Spleen (tissue), 7 donors: ENCODE measurements around the gene PRAMEF6.
"Not testable (repeated sequence)": the region's sequence is repeated elsewhere in the genome, so short reads cannot be mapped to it uniquely, and the experiment has no call there.

Experiments
- POLR2AphosphoS5 ChIP-seq, 3 donors: sonication (generic); formaldehyde crosslinking; IDR thresholded peaks; one replicate each; pipeline ENCODE4 v1.5.1; 2017; ENCODE audit warnings: antibody characterized with exemption in 3 of 3
- TF ChIP-seq, protein P1 (sequence below), 11 experiments: fragments of 200-600 bp in 7 of 11; fragments of 450-650 bp in 4 of 11; sonication (generic) in 4 of 11; IDR thresholded peaks in 8 of 11; conservative IDR thresholded peaks in 3 of 11; 1 replicate in 7 of 11; 2 replicates in 4 of 11; pipeline versions ENCODE4 v1.4.0 to v1.8.0; 2016 to 2021; ENCODE audit warnings: antibody characterized with exemption in 11 of 11, inconsistent platforms in 4 of 11, mild to moderate bottlenecking in 1 of 11
- donor health status: DM: no; HTN: no; CAD: no; lungs with moderate emphysema.
- donor health status: DM: no; HTN: no; CAD: no.
- donor health status: DM: no; HTN: no; CAD: no.

DNA sequence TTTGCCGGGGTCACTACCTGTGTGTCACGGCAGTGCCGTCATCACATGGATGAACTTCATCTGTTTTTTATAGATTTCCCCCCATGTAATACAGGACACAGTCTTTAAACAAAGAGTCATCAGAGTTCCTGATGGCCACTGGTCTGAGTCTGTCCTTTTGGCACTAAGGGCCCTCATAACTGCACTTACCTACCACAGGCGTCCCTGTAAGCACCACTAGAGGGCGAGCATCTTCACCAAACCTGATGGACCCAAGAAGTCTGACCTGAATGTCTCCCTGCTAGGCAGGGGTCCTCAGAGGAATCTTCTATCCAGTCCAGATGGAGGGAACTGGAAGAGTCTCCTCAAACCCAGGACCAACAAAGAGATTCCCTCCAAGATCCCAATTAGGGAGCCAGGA lies 23.0 kb downstream of the PRAMEF6 start:
- TF ChIP-seq, protein P1, sequence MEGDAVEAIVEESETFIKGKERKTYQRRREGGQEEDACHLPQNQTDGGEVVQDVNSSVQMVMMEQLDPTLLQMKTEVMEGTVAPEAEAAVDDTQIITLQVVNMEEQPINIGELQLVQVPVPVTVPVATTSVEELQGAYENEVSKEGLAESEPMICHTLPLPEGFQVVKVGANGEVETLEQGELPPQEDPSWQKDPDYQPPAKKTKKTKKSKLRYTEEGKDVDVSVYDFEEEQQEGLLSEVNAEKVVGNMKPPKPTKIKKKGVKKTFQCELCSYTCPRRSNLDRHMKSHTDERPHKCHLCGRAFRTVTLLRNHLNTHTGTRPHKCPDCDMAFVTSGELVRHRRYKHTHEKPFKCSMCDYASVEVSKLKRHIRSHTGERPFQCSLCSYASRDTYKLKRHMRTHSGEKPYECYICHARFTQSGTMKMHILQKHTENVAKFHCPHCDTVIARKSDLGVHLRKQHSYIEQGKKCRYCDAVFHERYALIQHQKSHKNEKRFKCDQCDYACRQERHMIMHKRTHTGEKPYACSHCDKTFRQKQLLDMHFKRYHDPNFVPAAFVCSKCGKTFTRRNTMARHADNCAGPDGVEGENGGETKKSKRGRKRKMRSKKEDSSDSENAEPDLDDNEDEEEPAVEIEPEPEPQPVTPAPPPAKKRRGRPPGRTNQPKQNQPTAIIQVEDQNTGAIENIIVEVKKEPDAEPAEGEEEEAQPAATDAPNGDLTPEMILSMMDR (IDR thresholded peaks at IDR 0.05 in 8 of 11, conservative IDR thresholded peaks at IDR 0.05 in 3 of 11) = not testable (repeated sequence)
- not testable (repeated sequence) for TF ChIP-seq POLR2AphosphoS5 (IDR thresholded peaks at IDR 0.05)
